CD4-positive, alpha-beta T cell (primary cell): ENCODE measurements around the gene EPHB1. TPM values are rescaled to one million over a fixed set of nuclear protein-coding genes. Genes with fewer than 3 reads are reported as not detected.

Source experiments
- ATAC-seq: fragments of 200-7000 bp; cut with Tn5 transposase; one replicate; pipeline ENCODE4 v1.10.0; 2022; ENCODE audit warnings: mild to moderate bottlenecking; ENCODE audit not compliant: poor library complexity
- CTCF ChIA-PET: fragments of 350-600 bp; sonication (Branson Sonifier 250); formaldehyde crosslinking; loops from one replicate; lab custom pipeline; 2021; ENCODE audit warnings: antibody characterized with exemption, inconsistent platforms; lab: Charles Lee
- POLR2A ChIA-PET: fragments of 350-600 bp; sonication (Branson Sonifier 250); formaldehyde crosslinking; loops from one replicate; lab custom pipeline; 2021; ENCODE audit warnings: antibody characterized with exemption, inconsistent platforms; lab: Charles Lee
- DNase-seq, 14 experiments: peaks; one replicate each; pipeline ENCODE4 v3.0.0-alpha.2; 2013 to 2020; ENCODE audit warnings: mixed read lengths in 2 of 14
- H3K27ac ChIP-seq, 2 donors: one replicate each; pipeline versions ENCODE4 v1.5.1 to v1.7.0; 2013; ENCODE audit warnings: low read length in 2 of 2, low read depth in 1 of 2, mild to moderate bottlenecking in 1 of 2
- H3K27me3 ChIP-seq, 2 experiments: 1 replicate in 1 of 2; 2 replicates in 1 of 2; pipeline versions ENCODE4 v1.6.1 to v1.7.0; 2013; ENCODE audit warnings: low read length in 2 of 2, control low read depth in 1 of 2, mild to moderate bottlenecking in 1 of 2, moderate library complexity in 1 of 2; ENCODE audit not compliant: insufficient read depth in 2 of 2, control insufficient read depth in 1 of 2
- H3K36me3 ChIP-seq: one replicate; pipeline ENCODE4 v1.6.1; 2013; ENCODE audit warnings: low read length, control low read depth; ENCODE audit not compliant: insufficient read depth
- H3K4me1 ChIP-seq: one replicate; pipeline ENCODE4 v1.6.1; 2013; ENCODE audit warnings: low read length, control low read depth; ENCODE audit not compliant: insufficient read depth
- H3K4me3 ChIP-seq: one replicate; pipeline ENCODE4 v1.5.1; 2013; ENCODE audit warnings: mild to moderate bottlenecking, low read length, moderate library complexity
- H3K9me3 ChIP-seq, 2 experiments: 1 replicate in 1 of 2; 2 replicates in 1 of 2; pipeline versions ENCODE4 v1.6.1 to v1.7.0; 2013; ENCODE audit warnings: low read length in 2 of 2, mild to moderate bottlenecking in 2 of 2, control low read depth in 1 of 2, moderate library complexity in 1 of 2; ENCODE audit not compliant: control insufficient read depth in 1 of 2, insufficient read depth in 1 of 2
- H3K27ac Mint-ChIP-seq: one replicate; pipeline ENCODE4 v1.8.0; 2020; ENCODE audit warnings: mixed read lengths
- H3K27me3 Mint-ChIP-seq: one replicate; pipeline ENCODE4 v1.8.0; 2021; ENCODE audit warnings: mixed read lengths
- H3K36me3 Mint-ChIP-seq: one replicate; pipeline ENCODE4 v1.8.0; 2021; ENCODE audit warnings: low read depth, mixed read lengths
- H3K4me1 Mint-ChIP-seq: one replicate; pipeline ENCODE4 v1.8.0; 2021; ENCODE audit warnings: low read depth, mixed read lengths
- H3K4me3 Mint-ChIP-seq: one replicate; pipeline ENCODE4 v1.8.0; 2020; ENCODE audit warnings: mild to moderate bottlenecking, mixed read lengths
- H3K9me3 Mint-ChIP-seq: one replicate; pipeline ENCODE4 v1.8.0; 2020; ENCODE audit warnings: mixed read lengths
- CTCF ChIP-seq: fragments of 200-600 bp; IDR thresholded peaks from one replicate; pipeline ENCODE4 v1.8.0; 2022; ENCODE audit warnings: antibody characterized with exemption, mild to moderate bottlenecking
- intact Hi-C, 2 experiments: fragments of 100-400 bp; cut with DNase I in 1 of 2; cut with micrococcal nuclease in 1 of 2; formaldehyde crosslinking; loops; one replicate each; pipeline versions ENCODE4 v1.15.1 to v1.9.0; 2023 to 2025; cut with DNase I, micrococcal nuclease
- total RNA-seq, 174 experiments: library from RNA in 2 of 174; stranded (reverse) in 2 of 174; gene quantifications; one replicate each; pipeline ENCODE4 v1.2.3 and lab custom pipeline; 2021 to 2026

Gene EPHB1
- total RNA-seq, 2 experiments from 2014 or later: 0.08 to 0.49 TPM

GRCh38 chr3:135077186-135077585 is 282.1 kb downstream of the EPHB1 start:
- no peak overlapping the region for H3K27ac ChIP-seq

GRCh38 chr3:135078283-135078682 is 283.2 kb downstream of the EPHB1 start:
- Histone ChIP-seq H3K36me3 (no peaks in the 10 kb centered on the region), H3K4me3 (no peak overlapping the region), H3K27me3 (no peaks in the 10 kb centered on the region), H3K4me1 (no peaks in the 10 kb centered on the region), H3K27ac (no peak overlapping the region), H3K9me3 (no peaks in the 10 kb centered on the region)
- Mint-ChIP-seq H3K9me3 (no peaks in the 10 kb centered on the region), H3K27me3 (no peaks in the 10 kb centered on the region), H3K36me3 (no peaks in the 10 kb centered on the region), H3K4me1 (no peaks in the 10 kb centered on the region), H3K27ac (no peak overlapping the region), H3K4me3 (no peak overlapping the region)
- ATAC-seq: no peak
- ChIA-PET CTCF (no interaction called here), POLR2A (no interaction called here)
- TF ChIP-seq CTCF: no peak
- intact Hi-C loops: no loop called here
- DNase-seq: no peak

More at GRCh38 chr3:135077186-135077585, 282.1 kb downstream of the EPHB1 start:
- Histone ChIP-seq H3K27me3 (no peaks in the 10 kb centered on the region), H3K36me3 (no peaks in the 10 kb centered on the region), H3K9me3 (peaks cover 0 to 4% of the 10 kb centered on the region in 2 experiments), H3K4me1 (no peaks in the 10 kb centered on the region), H3K4me3 (no peak overlapping the region)
- H3K4me1 Mint-ChIP-seq: no peaks in the 10 kb centered on the region
- ChIA-PET POLR2A (no interaction called here), CTCF (no interaction called here)
- H3K27me3 Mint-ChIP-seq: no peaks in the 10 kb centered on the region
- no peak overlapping the region for H3K27ac Mint-ChIP-seq
- ATAC-seq (no peak), DNase-seq (no peak)
- intact Hi-C loops: no loop called here
- no peaks in the 10 kb centered on the region for H3K36me3 Mint-ChIP-seq
- TF ChIP-seq CTCF: no peak
- H3K9me3 Mint-ChIP-seq: no peaks in the 10 kb centered on the region
- no peak overlapping the region for H3K4me3 Mint-ChIP-seq

DNA sequence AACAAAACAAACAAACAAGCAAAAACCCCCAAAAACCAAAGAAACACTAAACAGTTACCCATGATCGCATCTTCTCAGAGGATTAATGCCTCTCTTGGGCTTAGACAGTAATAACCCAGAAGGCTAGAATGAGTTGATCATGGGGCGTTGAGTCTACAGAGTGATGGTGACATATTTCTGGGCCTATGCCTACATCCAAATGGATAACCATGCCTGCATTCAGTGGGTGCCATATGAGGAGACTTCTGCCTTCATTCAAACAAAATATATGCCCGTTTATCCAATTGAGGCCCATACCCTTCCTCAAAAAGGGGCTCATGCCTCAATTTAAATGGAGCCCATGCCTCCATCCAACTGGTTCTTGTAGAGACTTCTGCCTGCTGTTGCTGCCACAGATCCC is 284.0 kb downstream of the EPHB1 start:
- H3K36me3 ChIP-seq: no peaks in the 10 kb centered on the region
- Mint-ChIP-seq H3K27me3 (no peaks in the 10 kb centered on the region), H3K36me3 (no peaks in the 10 kb centered on the region), H3K4me1 (no peaks in the 10 kb centered on the region), H3K4me3 (no peak overlapping the region), H3K9me3 (no peaks in the 10 kb centered on the region), H3K27ac (no peak overlapping the region)
- ChIA-PET POLR2A (no interaction called here), CTCF (no interaction called here)
- H3K27me3 ChIP-seq: no peaks in the 10 kb centered on the region
- ATAC-seq (no peak), DNase-seq (no peak)
- no peak overlapping the region for H3K27ac ChIP-seq
- intact Hi-C loops: no loop called here
- no peaks in the 10 kb centered on the region for H3K9me3 ChIP-seq
- H3K4me1 ChIP-seq: no peaks in the 10 kb centered on the region
- no peak overlapping the region for H3K4me3 ChIP-seq
- no peak for TF ChIP-seq CTCF
